DOHH2 (cell line): ENCODE measurements around the gene FAM200A.

ENCODE experiments used
- H3F3A ChIP-seq: fragments of 200-600 bp; sonication (generic), shearing (Covaris generic); 2 replicates; pipeline ENCODE4 v1.6.0; 2016; ENCODE audit warnings: antibody characterized with exemption, mild to moderate bottlenecking; ENCODE audit not compliant: control insufficient read depth, insufficient read depth
- H3K27ac ChIP-seq: fragments of 200-600 bp; sonication (generic); 2 replicates; pipeline ENCODE4 v1.5.1; 2014; ENCODE audit warnings: low read depth, mild to moderate bottlenecking, low read length, moderate library complexity
- H3K27me3 ChIP-seq: fragments of 200-600 bp; sonication (generic); 2 replicates; pipeline ENCODE4 v1.6.1; 2014; ENCODE audit warnings: mild to moderate bottlenecking, low read length, mixed read lengths; ENCODE audit not compliant: control insufficient read depth
- H3K36me3 ChIP-seq: fragments of 200-600 bp; sonication (generic); 2 replicates; pipeline ENCODE4 v1.6.1; 2014; ENCODE audit warnings: mild to moderate bottlenecking, low read length, moderate library complexity, mixed read lengths; ENCODE audit not compliant: control insufficient read depth
- H3K4me1 ChIP-seq: fragments of 200-600 bp; sonication (generic); 2 replicates; pipeline ENCODE4 v1.6.1; 2014; ENCODE audit warnings: mild to moderate bottlenecking, low read length, mixed read lengths; ENCODE audit not compliant: control insufficient read depth
- H3K4me2 ChIP-seq: fragments of 200-600 bp; sonication (generic); 2 replicates; pipeline ENCODE4 v1.6.0; 2014; ENCODE audit warnings: mild to moderate bottlenecking, low read length, moderate library complexity
- H3K4me3 ChIP-seq: fragments of 200-600 bp; sonication (generic); 2 replicates; pipeline ENCODE4 v1.5.1; 2014; ENCODE audit warnings: mild to moderate bottlenecking, low read length, mixed read lengths
- H3K79me2 ChIP-seq: fragments of 200-600 bp; sonication (generic); 2 replicates; pipeline ENCODE4 v1.6.1; 2014; ENCODE audit warnings: mild to moderate bottlenecking, low read length, mixed read lengths; ENCODE audit not compliant: control insufficient read depth
- H3K9me2 ChIP-seq: fragments of 200-600 bp; sonication (generic); replicated peaks from 2 replicates; pipeline ENCODE4 v1.6.1; 2014; ENCODE audit warnings: mild to moderate bottlenecking, low read length, mixed read lengths; ENCODE audit not compliant: control insufficient read depth
- H3K9me3 ChIP-seq: fragments of 200-600 bp; sonication (generic); 2 replicates; pipeline ENCODE4 v1.6.1; 2014; ENCODE audit warnings: antibody characterized with exemption, low read length, mixed read lengths; ENCODE audit not compliant: control insufficient read depth, insufficient read depth
- H4K20me1 ChIP-seq: fragments of 200-600 bp; sonication (generic); 2 replicates; pipeline ENCODE4 v1.6.0; 2014; ENCODE audit warnings: low read depth, mild to moderate bottlenecking, antibody characterized with exemption, low read length, moderate library complexity; ENCODE audit not compliant: control insufficient read depth, insufficient read depth
- EZH2phosphoT487 ChIP-seq: fragments of 200-600 bp; sonication (generic); IDR thresholded peaks from 2 replicates; pipeline ENCODE4 v1.6.1; 2017; ENCODE audit warnings: borderline replicate concordance, mild to moderate bottlenecking, antibody characterized with exemption, low read length, moderate library complexity, mixed read lengths
- TF ChIP-seq, protein P1 (sequence below): fragments of 200-600 bp; sonication (generic); IDR thresholded peaks from one replicate; pipeline ENCODE4 v1.5.1; 2014; ENCODE audit warnings: antibody characterized with exemption, mild to moderate bottlenecking, low read depth, low read length; ENCODE audit not compliant: poor library complexity, severe bottlenecking

Gene FAM200A

GRCh38 chr7:99560834-99561736, 9.2 kb upstream of the FAM200A start:
- H3K4me1 ChIP-seq: peaks cover 30% of the 10 kb centered on the region
- H3K27ac ChIP-seq: no peak overlapping the region
- peaks cover 93% of the 10 kb centered on the region for H3K79me2 ChIP-seq
- H3K9me3 ChIP-seq: no peaks in the 10 kb centered on the region
- no peaks in the 10 kb centered on the region for H3K27me3 ChIP-seq
- peaks cover 90% of the 10 kb centered on the region for H3K36me3 ChIP-seq
- peaks cover 35% of the 10 kb centered on the region; the same call in 1 of the 2 replicates for H4K20me1 ChIP-seq
- H3F3A ChIP-seq: peaks cover 4% of the 10 kb centered on the region
- no peaks in the 10 kb centered on the region for H3K9me2 ChIP-seq
- H3K4me2 ChIP-seq: peak overlapping the region; percentile 88
- no peak overlapping the region for H3K4me3 ChIP-seq
- TF ChIP-seq, protein P1, sequence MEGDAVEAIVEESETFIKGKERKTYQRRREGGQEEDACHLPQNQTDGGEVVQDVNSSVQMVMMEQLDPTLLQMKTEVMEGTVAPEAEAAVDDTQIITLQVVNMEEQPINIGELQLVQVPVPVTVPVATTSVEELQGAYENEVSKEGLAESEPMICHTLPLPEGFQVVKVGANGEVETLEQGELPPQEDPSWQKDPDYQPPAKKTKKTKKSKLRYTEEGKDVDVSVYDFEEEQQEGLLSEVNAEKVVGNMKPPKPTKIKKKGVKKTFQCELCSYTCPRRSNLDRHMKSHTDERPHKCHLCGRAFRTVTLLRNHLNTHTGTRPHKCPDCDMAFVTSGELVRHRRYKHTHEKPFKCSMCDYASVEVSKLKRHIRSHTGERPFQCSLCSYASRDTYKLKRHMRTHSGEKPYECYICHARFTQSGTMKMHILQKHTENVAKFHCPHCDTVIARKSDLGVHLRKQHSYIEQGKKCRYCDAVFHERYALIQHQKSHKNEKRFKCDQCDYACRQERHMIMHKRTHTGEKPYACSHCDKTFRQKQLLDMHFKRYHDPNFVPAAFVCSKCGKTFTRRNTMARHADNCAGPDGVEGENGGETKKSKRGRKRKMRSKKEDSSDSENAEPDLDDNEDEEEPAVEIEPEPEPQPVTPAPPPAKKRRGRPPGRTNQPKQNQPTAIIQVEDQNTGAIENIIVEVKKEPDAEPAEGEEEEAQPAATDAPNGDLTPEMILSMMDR: no peak
- TF ChIP-seq EZH2phosphoT487: no peak

DNA sequence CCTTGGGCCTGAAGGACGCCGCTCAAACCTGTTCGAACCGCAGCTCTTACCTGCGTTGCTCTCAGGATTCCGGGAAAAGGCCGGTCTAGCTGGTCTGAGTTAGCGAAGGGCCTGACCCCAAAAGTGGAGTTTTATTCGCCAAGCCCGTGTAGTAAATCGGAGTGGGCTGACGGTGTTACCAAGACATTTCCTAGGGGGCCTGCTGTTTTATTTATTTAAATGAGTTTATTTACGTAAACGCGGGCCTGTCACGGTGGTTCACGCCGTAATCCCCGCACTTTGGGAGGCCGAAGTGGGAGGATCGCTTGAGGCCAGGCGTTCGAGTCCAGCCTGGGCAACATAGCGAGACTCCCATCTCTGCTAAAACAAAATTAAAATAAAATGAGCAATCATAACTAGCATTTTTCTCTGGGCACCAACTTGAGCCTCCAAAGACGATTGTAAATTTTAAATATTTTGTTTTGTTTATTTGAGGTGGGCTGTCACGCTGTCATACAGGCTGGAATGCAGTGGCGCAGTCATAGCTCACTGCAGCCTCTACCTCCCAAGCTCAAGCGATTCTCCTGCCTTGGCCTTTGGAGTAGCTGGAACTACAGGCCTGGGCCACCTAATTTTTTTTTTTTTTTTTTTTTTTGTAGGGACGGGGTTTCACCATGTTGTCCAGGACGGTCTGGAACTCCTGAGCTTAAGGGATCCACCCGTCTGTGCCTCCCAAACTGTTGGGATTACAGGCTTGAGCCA, 7.4 kb upstream of the FAM200A start:
- Histone ChIP-seq H3K9me3 (no peaks in the 10 kb centered on the region), H3K79me2 (peaks cover 94% of the 10 kb centered on the region), H4K20me1 (peaks cover 35% of the 10 kb centered on the region; the same call in 1 of the 2 replicates), H3K27me3 (no peaks in the 10 kb centered on the region), H3K4me1 (peaks cover 32% of the 10 kb centered on the region), H3F3A (peaks cover 13% of the 10 kb centered on the region), H3K36me3 (peaks cover 90% of the 10 kb centered on the region), H3K27ac (peak overlapping the region; percentile 89), H3K4me2 (peak overlapping the region; percentile 88), H3K4me3 (peak overlapping the region; percentile 100), H3K9me2 (no peaks in the 10 kb centered on the region)
- TF ChIP-seq, protein P1: no peak
- no peak for TF ChIP-seq EZH2phosphoT487

- peaks cover 18% of the 10 kb centered on the region for H3F3A ChIP-seq
Observed at GRCh38 chr7:99558306-99559174, 6.6 kb upstream of the FAM200A start, which contains the start of gene ZNF655. ZNF655 (plus strand) TSS chr7:99558642; CDS start chr7:99560560, 1,918 bp downstream.

More at GRCh38 chr7:99558306-99559174, 6.6 kb upstream of the FAM200A start, which contains the start of gene ZNF655:
- Histone ChIP-seq H3K4me1 (peaks cover 36% of the 10 kb centered on the region), H4K20me1 (peaks cover 35% of the 10 kb centered on the region; the same call in 1 of the 2 replicates), H3K4me3 (peak within 1 kb of the TSS; percentile 100), H3K36me3 (peaks cover 88% of the 10 kb centered on the region), H3K27ac (peak within 1 kb of the TSS; percentile 89), H3K27me3 (no peaks in the 10 kb centered on the region), H3K9me2 (no peaks in the 10 kb centered on the region), H3K9me3 (no peaks in the 10 kb centered on the region), H3K79me2 (peaks cover 91% of the 10 kb centered on the region), H3K4me2 (peak within 1 kb of the TSS; percentile 88)
- TF ChIP-seq, protein P1: peak; percentile 9
- no peak for TF ChIP-seq EZH2phosphoT487
